ENCODE measurements around the gene TMEM267. TPM values are rescaled to one million over a fixed set of nuclear protein-coding genes. Genes with fewer than 3 reads are reported as not detected.

The TMEM267 gene
- total and polyA plus RNA-seq, 2 of the 8 experiments (the other 6 are each of a cell fraction or from before 2014, with no cell fraction given), result 4.8 to 6.2 TPM

GRCh38 chr5:43413966-43414365 is 69.7 kb downstream of the TMEM267 start (continued):
- TF ChIP-seq HDAC6 (IDR thresholded peaks at IDR 0.05; ENCODE audit: low read depth, low read length), result no peak
- no peak for TF ChIP-seq SRF (IDR thresholded peaks at IDR 0.05; ENCODE audit: low read depth, low read length)

Data from H1 (cell line).